ENCODE results near the gene SLC38A8.

Gene SLC38A8

DNA sequence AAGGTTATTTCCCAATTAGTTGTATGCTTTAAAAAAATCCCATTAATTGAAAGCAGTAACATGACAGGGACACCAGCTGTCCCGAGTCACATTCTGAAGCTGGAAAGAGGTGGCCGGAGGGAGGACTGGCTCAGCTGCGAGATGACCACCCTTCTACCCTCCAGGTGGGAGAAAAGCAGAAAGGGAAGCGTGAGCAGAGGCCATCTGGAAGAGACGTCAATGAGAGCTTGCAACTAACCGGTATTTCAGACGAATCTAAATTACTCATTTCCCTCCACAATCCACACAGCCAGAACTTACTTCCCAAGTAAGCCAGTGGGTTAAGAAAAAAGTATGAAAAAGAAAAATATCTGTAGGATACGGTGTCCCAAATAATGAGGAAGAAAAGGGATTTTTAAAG, 28.5 kb upstream of the SLC38A8 start:
- DNase-seq (ENCODE audit: low read depth) = no peak
- in situ Hi-C loops (cut with HindIII; ENCODE audit: low sequenced_read_pairs) = no loop called here
- no peak overlapping the region for H3K4me3 ChIP-seq (ENCODE audit: low read depth, low read length)
- TF ChIP-seq, protein P1, sequence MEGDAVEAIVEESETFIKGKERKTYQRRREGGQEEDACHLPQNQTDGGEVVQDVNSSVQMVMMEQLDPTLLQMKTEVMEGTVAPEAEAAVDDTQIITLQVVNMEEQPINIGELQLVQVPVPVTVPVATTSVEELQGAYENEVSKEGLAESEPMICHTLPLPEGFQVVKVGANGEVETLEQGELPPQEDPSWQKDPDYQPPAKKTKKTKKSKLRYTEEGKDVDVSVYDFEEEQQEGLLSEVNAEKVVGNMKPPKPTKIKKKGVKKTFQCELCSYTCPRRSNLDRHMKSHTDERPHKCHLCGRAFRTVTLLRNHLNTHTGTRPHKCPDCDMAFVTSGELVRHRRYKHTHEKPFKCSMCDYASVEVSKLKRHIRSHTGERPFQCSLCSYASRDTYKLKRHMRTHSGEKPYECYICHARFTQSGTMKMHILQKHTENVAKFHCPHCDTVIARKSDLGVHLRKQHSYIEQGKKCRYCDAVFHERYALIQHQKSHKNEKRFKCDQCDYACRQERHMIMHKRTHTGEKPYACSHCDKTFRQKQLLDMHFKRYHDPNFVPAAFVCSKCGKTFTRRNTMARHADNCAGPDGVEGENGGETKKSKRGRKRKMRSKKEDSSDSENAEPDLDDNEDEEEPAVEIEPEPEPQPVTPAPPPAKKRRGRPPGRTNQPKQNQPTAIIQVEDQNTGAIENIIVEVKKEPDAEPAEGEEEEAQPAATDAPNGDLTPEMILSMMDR (IDR thresholded peaks at IDR 0.05; ENCODE audit: low read depth, low read length, missing control alignments) = no peak

DNA sequence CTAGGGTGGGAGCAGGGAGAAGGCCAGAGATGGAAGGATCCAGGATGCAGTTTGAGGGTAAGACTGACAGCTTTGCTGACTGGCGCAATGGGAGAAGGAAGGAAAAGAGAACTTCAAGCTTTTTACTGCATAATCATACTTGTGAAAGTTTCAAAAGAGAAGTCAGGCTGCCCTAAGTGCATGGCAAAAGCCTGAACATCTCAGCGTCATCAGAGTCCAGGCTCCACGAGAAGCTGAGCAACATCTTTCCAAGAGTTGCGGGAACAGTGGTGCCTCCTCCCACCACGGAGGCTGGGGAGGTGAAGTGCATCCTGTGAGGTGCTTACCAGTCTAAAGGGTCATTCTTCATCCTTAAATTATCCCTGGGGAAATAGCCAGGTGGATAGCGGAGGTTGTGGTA, 26.9 kb upstream of the SLC38A8 start:
- in situ Hi-C loops (cut with HindIII; ENCODE audit: low sequenced_read_pairs) = no loop called here
- TF ChIP-seq, protein P1 (IDR thresholded peaks at IDR 0.05; ENCODE audit: low read depth, low read length, missing control alignments) = no peak
- no peak overlapping the region for H3K4me3 ChIP-seq (ENCODE audit: low read depth, low read length)
- DNase-seq (ENCODE audit: low read depth) = no peak

DNA sequence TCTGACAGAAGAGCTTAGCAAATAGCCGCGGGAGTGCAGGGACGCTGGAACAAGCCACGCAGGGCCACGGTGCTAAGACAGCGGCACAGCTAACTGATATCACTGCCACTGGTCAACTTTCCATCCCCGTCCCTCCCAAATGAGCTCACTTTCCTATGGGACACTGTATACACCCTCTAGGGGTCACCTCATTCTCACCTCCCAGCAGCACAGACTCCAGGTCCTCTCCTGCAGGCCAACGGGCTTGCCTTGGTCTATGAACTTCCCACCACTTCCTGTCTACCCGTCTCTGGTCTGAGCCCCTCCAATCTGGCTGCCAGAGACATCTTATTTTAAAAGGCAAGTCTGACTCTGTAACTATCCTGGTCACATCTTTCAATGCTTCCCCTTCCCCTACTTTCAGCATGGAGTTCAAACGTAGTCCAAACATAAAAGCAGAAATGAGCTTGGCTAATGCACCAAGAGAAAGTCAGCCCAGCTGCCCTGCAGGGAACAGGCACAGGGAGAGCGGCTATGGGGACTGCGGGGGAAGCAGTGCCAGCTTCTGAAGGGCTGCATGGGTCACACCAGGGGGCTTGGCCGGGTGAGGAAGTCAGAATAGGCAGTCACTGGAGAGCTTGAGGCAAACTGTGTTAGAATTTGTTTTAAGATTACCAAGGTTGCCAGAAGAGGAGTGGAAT, 26.3 kb upstream of the SLC38A8 start:
- H3K4me3 ChIP-seq (ENCODE audit: low read depth, low read length) = no peak overlapping the region
- in situ Hi-C loops (cut with HindIII; ENCODE audit: low sequenced_read_pairs) = no loop called here
- TF ChIP-seq, protein P1 (IDR thresholded peaks at IDR 0.05; ENCODE audit: low read depth, low read length, missing control alignments) = no peak
- no peak for DNase-seq (ENCODE audit: low read depth)

DNA sequence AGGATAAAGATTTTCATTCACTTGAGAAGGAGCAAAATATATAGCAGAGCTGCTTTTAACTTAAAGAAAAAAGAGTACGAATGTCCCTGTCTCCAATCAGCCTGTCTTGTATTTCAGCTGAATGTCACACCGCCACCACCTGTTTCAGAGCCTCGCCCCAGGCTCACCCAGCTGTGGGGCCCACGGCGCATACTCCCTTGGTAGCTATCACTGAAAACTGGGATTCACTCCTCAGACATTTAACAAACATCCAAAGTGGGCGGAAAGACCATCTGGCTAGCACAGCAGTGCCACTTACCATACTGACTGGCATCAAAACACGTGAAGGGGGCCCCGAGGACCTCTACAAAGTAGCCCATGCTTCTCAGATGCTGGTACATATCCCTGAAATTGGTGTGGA, 25.4 kb upstream of the SLC38A8 start:
- no peak for DNase-seq (ENCODE audit: low read depth)
- no peak overlapping the region for H3K4me3 ChIP-seq (ENCODE audit: low read depth, low read length)
- TF ChIP-seq, protein P1 (IDR thresholded peaks at IDR 0.05; ENCODE audit: low read depth, low read length, missing control alignments) = no peak
- in situ Hi-C loops (cut with HindIII; ENCODE audit: low sequenced_read_pairs) = no loop called here

DNA sequence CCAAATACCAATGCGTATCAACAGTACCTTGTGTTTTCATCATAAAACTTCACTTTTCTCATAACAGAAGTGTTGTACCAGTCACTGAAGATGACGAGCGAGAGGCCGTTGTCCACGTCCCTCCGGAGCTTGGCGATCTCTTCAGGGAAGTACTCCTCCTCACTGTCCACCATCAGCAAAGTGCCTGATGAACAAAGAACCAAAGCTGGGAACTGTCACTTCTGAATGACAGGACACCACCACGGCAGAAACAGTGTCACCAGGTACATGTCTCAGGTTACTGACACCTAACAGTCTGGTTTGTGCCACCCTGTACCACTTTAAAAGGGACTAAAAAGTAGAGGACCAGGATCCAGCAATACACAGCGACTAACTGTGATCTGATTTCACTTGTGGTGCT, 25.0 kb upstream of the SLC38A8 start:
- TF ChIP-seq, protein P1 (IDR thresholded peaks at IDR 0.05; ENCODE audit: low read depth, low read length, missing control alignments) = no peak
- H3K4me3 ChIP-seq (ENCODE audit: low read depth, low read length) = no peak overlapping the region
- in situ Hi-C loops (cut with HindIII; ENCODE audit: low sequenced_read_pairs) = no loop called here
- DNase-seq (ENCODE audit: low read depth) = no peak

DNA sequence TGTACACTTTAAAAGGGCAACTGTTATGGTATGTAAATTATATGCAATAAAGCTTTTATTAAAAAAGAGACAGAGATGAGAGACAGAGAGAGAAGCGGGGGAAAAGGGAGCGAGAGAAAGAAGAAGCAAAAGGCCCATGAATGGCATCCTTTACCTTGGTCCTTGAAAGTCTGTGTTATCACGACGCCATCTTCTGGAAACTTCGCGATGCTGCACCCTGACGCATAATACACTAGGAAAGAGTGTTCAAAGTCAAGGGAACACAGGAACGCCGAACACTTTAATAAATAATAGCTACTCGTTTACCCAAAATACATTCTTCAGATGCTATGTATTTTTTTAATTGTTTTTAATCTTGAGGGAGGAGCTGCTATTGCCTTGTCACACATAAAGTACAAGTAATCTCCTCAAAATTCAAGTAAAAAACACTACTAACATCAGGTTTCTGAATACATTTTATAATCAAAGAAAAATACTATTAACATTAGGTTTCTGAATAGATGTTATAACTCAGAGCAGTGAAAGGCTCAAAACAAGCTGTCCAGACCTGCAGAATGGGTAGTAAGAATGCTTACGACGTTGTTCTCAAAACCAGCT, 23.0 kb upstream of the SLC38A8 start:
- TF ChIP-seq, protein P1 (IDR thresholded peaks at IDR 0.05; ENCODE audit: low read depth, low read length, missing control alignments) = peak; percentile 78
- peak; percentile 34 for DNase-seq (ENCODE audit: low read depth)
- in situ Hi-C loops (cut with HindIII; ENCODE audit: low sequenced_read_pairs) = no loop called here
- no peak overlapping the region for H3K4me3 ChIP-seq (ENCODE audit: low read depth, low read length)
